HEK293 (cell line): ENCODE measurements around the gene POGZ.

Source experiments
- CTCF ChIA-PET: fragments of 350-600 bp; formaldehyde crosslinking; extraction: SDS; loops from one replicate; lab custom pipeline; 2021; ENCODE audit warnings: antibody characterized with exemption; lab: Yijun Ruan, JAX
- POLR2A ChIA-PET: fragments of 300-600 bp; formaldehyde crosslinking; extraction: SDS; loops from one replicate; lab custom pipeline; 2020; ENCODE audit warnings: antibody characterized with exemption, inconsistent platforms; lab: Yijun Ruan, JAX
- H3K27ac ChIP-seq: fragments of 200-500 bp; sonication (Bioruptor generic); 2 replicates; pipeline ENCODE4 v1.5.1; 2014; ENCODE audit warnings: low read depth, low read length, control low read depth, inconsistent platforms; ENCODE audit errors: extremely low read depth
- H3K36me3 ChIP-seq, 2 experiments: fragments of 200-500 bp in 1 of 2; sonication (Bioruptor generic) in 1 of 2; 1 replicate in 1 of 2; 2 replicates in 1 of 2; pipeline ENCODE4 v1.5.1; 2014 to 2017; ENCODE audit warnings: inconsistent platforms in 2 of 2, low read length in 2 of 2; ENCODE audit not compliant: control insufficient read depth in 2 of 2, insufficient read depth in 1 of 2
- H3K4me1 ChIP-seq: fragments of 200-500 bp; sonication (Bioruptor generic); 2 replicates; pipeline ENCODE4 v1.5.1; 2014; ENCODE audit warnings: mild to moderate bottlenecking, low read length, inconsistent platforms; ENCODE audit not compliant: control insufficient read depth, insufficient read depth
- H3K4me3 ChIP-seq: 2 replicates; pipeline ENCODE4 v1.5.1; 2011; ENCODE audit warnings: low read depth, mild to moderate bottlenecking, control low read depth, low read length, moderate library complexity
- H3K9me3 ChIP-seq: fragments of 200-500 bp; sonication (Bioruptor generic); 2 replicates; pipeline ENCODE4 v1.5.1; 2014; ENCODE audit warnings: low read depth, low read length, inconsistent platforms; ENCODE audit not compliant: control insufficient read depth, insufficient read depth
- BCL11A ChIP-seq: fragments of 450-650 bp; formaldehyde crosslinking; IDR thresholded peaks from 2 replicates; pipeline ENCODE4 v1.5.1; 2016; ENCODE audit warnings: low read depth, missing biosample characterization, missing genetic modification characterization
- GLIS1 ChIP-seq: fragments of 450-650 bp; formaldehyde crosslinking; IDR thresholded peaks from 2 replicates; pipeline ENCODE4 v1.5.1; 2016; ENCODE audit warnings: missing biosample characterization, missing genetic modification characterization
- GLIS2 ChIP-seq: fragments of 450-650 bp; formaldehyde crosslinking; IDR thresholded peaks from 2 replicates; pipeline ENCODE4 v1.5.1; 2016; ENCODE audit warnings: missing biosample characterization, missing genetic modification characterization
- IKZF3 ChIP-seq: fragments of 450-650 bp; IDR thresholded peaks from 2 replicates; pipeline ENCODE4 v1.5.0; 2018; ENCODE audit warnings: missing biosample characterization, mild to moderate bottlenecking, missing genetic modification characterization, moderate library complexity
- KLF16 ChIP-seq: fragments of 450-650 bp; formaldehyde crosslinking; IDR thresholded peaks from 2 replicates; pipeline ENCODE4 v1.5.1; 2017; ENCODE audit warnings: missing biosample characterization, missing genetic modification characterization
- KLF8 ChIP-seq: fragments of 450-650 bp; formaldehyde crosslinking; IDR thresholded peaks from 2 replicates; pipeline ENCODE4 v1.5.1; 2016; ENCODE audit warnings: missing biosample characterization, missing genetic modification characterization
- SCRT1 ChIP-seq: fragments of 450-650 bp; formaldehyde crosslinking; IDR thresholded peaks from 2 replicates; pipeline ENCODE4 v1.5.1; 2016; ENCODE audit warnings: missing biosample characterization, missing genetic modification characterization, borderline replicate concordance
- SP2 ChIP-seq: fragments of 450-650 bp; formaldehyde crosslinking; IDR thresholded peaks from 2 replicates; pipeline ENCODE4 v1.5.1; 2016; ENCODE audit warnings: missing biosample characterization, missing genetic modification characterization
- TCF7L2 ChIP-seq: IDR thresholded peaks from 2 replicates; pipeline ENCODE4 v1.6.1; 2011; ENCODE audit warnings: low read depth, mild to moderate bottlenecking, inconsistent platforms, low read length, moderate library complexity, borderline replicate concordance
- ZBTB11 ChIP-seq: fragments of 450-650 bp; formaldehyde crosslinking; conservative IDR thresholded peaks from 2 replicates; pipeline ENCODE4 v1.5.1; 2016; ENCODE audit warnings: low read depth, missing biosample characterization, missing genetic modification characterization
- ZBTB21 ChIP-seq: fragments of 450-650 bp; formaldehyde crosslinking; IDR thresholded peaks from 2 replicates; pipeline ENCODE4 v1.5.1; 2017; ENCODE audit warnings: missing biosample characterization, missing genetic modification characterization
- ZFP69B ChIP-seq: fragments of 450-650 bp; formaldehyde crosslinking; IDR thresholded peaks from 2 replicates; pipeline ENCODE4 v1.5.1; 2016; ENCODE audit warnings: missing biosample characterization, missing genetic modification characterization
- ZNF10 ChIP-seq: fragments of 450-650 bp; formaldehyde crosslinking; IDR thresholded peaks from 2 replicates; pipeline ENCODE4 v1.5.1; 2017; ENCODE audit warnings: missing biosample characterization, missing genetic modification characterization
- ZNF140 ChIP-seq: fragments of 450-650 bp; formaldehyde crosslinking; IDR thresholded peaks from 2 replicates; pipeline ENCODE4 v1.5.1; 2016; ENCODE audit warnings: missing biosample characterization, missing genetic modification characterization
- ZNF155 ChIP-seq: fragments of 450-650 bp; formaldehyde crosslinking; IDR thresholded peaks from 2 replicates; pipeline ENCODE4 v1.5.1; 2016; ENCODE audit warnings: missing biosample characterization, missing genetic modification characterization
- ZNF19 ChIP-seq: fragments of 450-650 bp; formaldehyde crosslinking; IDR thresholded peaks from 2 replicates; pipeline ENCODE4; 2016; ENCODE audit warnings: missing biosample characterization, missing genetic modification characterization, low read depth
- ZNF311 ChIP-seq: fragments of 450-650 bp; formaldehyde crosslinking; IDR thresholded peaks from 2 replicates; pipeline ENCODE4 v1.5.1; 2017; ENCODE audit warnings: missing biosample characterization, missing genetic modification characterization, borderline replicate concordance
- ZNF324 ChIP-seq: fragments of 450-650 bp; formaldehyde crosslinking; IDR thresholded peaks from 2 replicates; pipeline ENCODE4 v1.5.1; 2016; ENCODE audit warnings: missing biosample characterization, missing genetic modification characterization
- ZNF354C ChIP-seq: fragments of 450-650 bp; formaldehyde crosslinking; IDR thresholded peaks from 2 replicates; pipeline ENCODE4 v1.5.1; 2016; ENCODE audit warnings: missing biosample characterization, missing genetic modification characterization, low read depth, borderline replicate concordance
- ZNF561 ChIP-seq: fragments of 450-650 bp; IDR thresholded peaks from 2 replicates; pipeline ENCODE4 v1.5.1; 2018; ENCODE audit warnings: missing biosample characterization, missing genetic modification characterization, borderline replicate concordance
- ZNF600 ChIP-seq: fragments of 450-650 bp; formaldehyde crosslinking; IDR thresholded peaks from 2 replicates; pipeline ENCODE4 v1.5.1; 2016; ENCODE audit warnings: missing biosample characterization, missing genetic modification characterization
- ZNF624 ChIP-seq: fragments of 450-650 bp; formaldehyde crosslinking; IDR thresholded peaks from 2 replicates; pipeline ENCODE4 v1.5.1; 2017; ENCODE audit warnings: missing biosample characterization, missing genetic modification characterization
- ZNF660 ChIP-seq: fragments of 450-650 bp; IDR thresholded peaks from 2 replicates; pipeline ENCODE4 v1.5.1; 2018; ENCODE audit warnings: missing biosample characterization, mild to moderate bottlenecking, missing genetic modification characterization
- ZNF791 ChIP-seq: fragments of 450-650 bp; formaldehyde crosslinking; IDR thresholded peaks from 2 replicates; pipeline ENCODE4 v1.5.1; 2016; ENCODE audit warnings: missing biosample characterization, missing genetic modification characterization
- ZNF843 ChIP-seq: fragments of 450-650 bp; formaldehyde crosslinking; IDR thresholded peaks from 2 replicates; pipeline ENCODE4 v1.5.1; 2016; ENCODE audit warnings: missing biosample characterization, missing genetic modification characterization
- ZSCAN30 ChIP-seq: fragments of 450-650 bp; IDR thresholded peaks from 2 replicates; pipeline ENCODE4 v1.5.1; 2018; ENCODE audit warnings: missing biosample characterization, mild to moderate bottlenecking, missing genetic modification characterization, moderate library complexity
- TF ChIP-seq, protein P1 (sequence below): fragments of 450-650 bp; formaldehyde crosslinking; optimal IDR thresholded peaks from 2 replicates; pipeline ENCODE3; 2016; ENCODE audit warnings: missing biosample characterization, mild to moderate bottlenecking, missing genetic modification characterization
- TF ChIP-seq, protein P2 (sequence below): fragments of 450-650 bp; formaldehyde crosslinking; IDR thresholded peaks from 2 replicates; pipeline ENCODE4; 2016; ENCODE audit warnings: missing biosample characterization, missing genetic modification characterization
- TF ChIP-seq, protein P3 (sequence below): fragments of 450-650 bp; formaldehyde crosslinking; IDR thresholded peaks from 2 replicates; pipeline ENCODE4 v1.5.1; 2016; ENCODE audit warnings: missing biosample characterization, missing genetic modification characterization

The POGZ gene

DNA sequence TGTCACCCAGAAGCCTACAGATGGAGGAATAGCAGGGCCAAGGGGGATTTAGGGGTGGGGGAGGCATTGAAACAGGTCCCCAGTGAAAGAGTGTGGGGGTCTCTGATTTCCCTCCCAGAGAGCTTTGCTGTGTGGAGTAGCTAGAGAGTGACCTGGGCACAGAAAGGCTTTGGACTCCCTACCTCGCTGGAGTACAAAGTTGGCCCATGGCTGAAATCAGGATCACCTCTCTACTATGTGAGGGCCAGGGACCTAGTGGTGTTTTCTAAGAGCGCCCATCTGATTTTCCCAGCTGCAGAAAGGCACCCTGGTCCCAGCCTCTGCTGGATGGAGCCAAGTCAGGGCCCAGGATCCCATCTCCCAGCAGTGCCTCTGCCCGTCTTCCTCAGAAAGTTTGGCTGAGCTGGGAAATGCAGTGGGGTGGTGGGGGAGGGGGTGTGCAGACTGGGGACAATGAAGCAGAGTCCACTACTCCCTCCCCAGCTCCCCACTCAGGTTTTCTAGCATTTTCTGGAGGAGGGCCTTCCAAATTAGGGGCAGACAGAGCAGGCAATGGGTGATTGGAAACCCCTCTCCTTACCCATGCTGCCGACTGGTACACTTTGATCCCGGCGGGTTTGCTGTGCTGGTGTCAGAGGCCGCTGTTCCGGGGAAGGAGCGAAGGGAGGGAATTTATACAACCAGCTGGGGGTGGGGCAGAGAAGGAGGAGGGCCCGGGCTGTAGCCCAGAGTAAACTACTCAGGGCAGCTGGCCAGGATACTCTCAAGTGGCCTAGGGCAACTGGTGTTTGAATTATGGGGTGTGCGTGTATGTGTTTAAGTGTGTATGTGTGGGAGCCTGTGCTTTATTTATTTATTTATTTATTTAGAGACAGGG, 87.0 kb downstream of the POGZ start, which contains the start of gene SELENBP1:
Gene SELENBP1, minus strand, starts transcription at position 648 of the 877 bp plus-strand sequence. Its CDS starts 64 bp downstream, at position 584.
- ChIA-PET CTCF (interaction anchor here (0.7 to 1.3 kb wide), 7 partner anchors 10 to 929 kb away, joined by 3 to 6 read pairs (median 3); no protein-coding TSS in a partner anchor), POLR2A (interaction anchor here (0.6 to 1.7 kb wide), 7 partner anchors 16 to 386 kb away, joined by 3 to 13 read pairs (median 3); partner anchors contain the start of genes PI4KB and PSMB4)
- H3K4me3 ChIP-seq, result no peak within 1 kb of the TSS
- H3K36me3 ChIP-seq, result peaks cover 0 to 24% of the 10 kb centered on the region in 2 experiments; a peak in 2 of 3 replicates
- peaks cover 12% of the 10 kb centered on the region for H3K4me1 ChIP-seq
- no peaks in the 10 kb centered on the region for H3K9me3 ChIP-seq
- H3K27ac ChIP-seq, result peak within 1 kb of the TSS; percentile 64
- TF ChIP-seq ZNF600 (tag by site-specific recombination) (peak; percentile 94), ZNF140 (tag by site-specific recombination) (0 out of 2 replicates have a peak, but pooled peaks have one; percentile 24), TCF7L2 (peak; percentile 28; the same call in 1 of the 2 replicates), ZNF791 (tag by site-specific recombination) (no peak), BCL11A (peak; percentile 78; the same call in 1 of the 2 replicates), ZSCAN30 (tag by site-specific recombination) (peak; percentile 88), KLF16 (tag by site-specific recombination) (peak; percentile 44), ZNF10 (tag by site-specific recombination) (peak; percentile 80), SP2 (tag by site-specific recombination) (peak; percentile 58), KLF8 (0 out of 2 replicates have a peak, but pooled peaks have one; percentile 51), ZNF843 (tag by site-specific recombination) (peak; percentile 82; the same call in 1 of the 2 replicates), ZNF311 (tag by site-specific recombination) (no peak), ZBTB11 (tag by site-specific recombination) (peak; percentile 31; the same call in 1 of the 2 replicates), ZNF354C (tag by site-specific recombination) (no peak), SCRT1 (tag by site-specific recombination) (peak; percentile 78), ZNF19 (no peak), ZNF624 (tag by site-specific recombination) (no peak), ZNF155 (tag by site-specific recombination) (no peak), GLIS2 (tag by site-specific recombination) (peak; percentile 58), ZFP69B (tag by site-specific recombination) (peak; percentile 67; the same call in 1 of the 2 replicates), GLIS1 (tag by site-specific recombination) (peak; percentile 58; the same call in 1 of the 2 replicates), ZNF324 (tag by site-specific recombination) (peak; percentile 34; the same call in 1 of the 2 replicates), IKZF3 (tag by site-specific recombination) (0 out of 2 replicates have a peak, but pooled peaks have one; percentile 63), ZNF561 (tag by site-specific recombination) (peak; percentile 89), ZBTB21 (no peak), ZNF660 (tag by site-specific recombination) (peak; percentile 72; the same call in 1 of the 2 replicates)
- TF ChIP-seq, protein P1, sequence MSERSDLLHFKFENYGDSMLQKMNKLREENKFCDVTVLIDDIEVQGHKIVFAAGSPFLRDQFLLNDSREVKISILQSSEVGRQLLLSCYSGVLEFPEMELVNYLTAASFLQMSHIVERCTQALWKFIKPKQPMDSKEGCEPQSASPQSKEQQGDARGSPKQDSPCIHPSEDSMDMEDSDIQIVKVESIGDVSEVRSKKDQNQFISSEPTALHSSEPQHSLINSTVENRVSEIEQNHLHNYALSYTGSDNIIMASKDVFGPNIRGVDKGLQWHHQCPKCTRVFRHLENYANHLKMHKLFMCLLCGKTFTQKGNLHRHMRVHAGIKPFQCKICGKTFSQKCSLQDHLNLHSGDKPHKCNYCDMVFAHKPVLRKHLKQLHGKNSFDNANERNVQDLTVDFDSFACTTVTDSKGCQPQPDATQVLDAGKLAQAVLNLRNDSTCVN (tag by site-specific recombination), result no peak
- TF ChIP-seq, protein P2, sequence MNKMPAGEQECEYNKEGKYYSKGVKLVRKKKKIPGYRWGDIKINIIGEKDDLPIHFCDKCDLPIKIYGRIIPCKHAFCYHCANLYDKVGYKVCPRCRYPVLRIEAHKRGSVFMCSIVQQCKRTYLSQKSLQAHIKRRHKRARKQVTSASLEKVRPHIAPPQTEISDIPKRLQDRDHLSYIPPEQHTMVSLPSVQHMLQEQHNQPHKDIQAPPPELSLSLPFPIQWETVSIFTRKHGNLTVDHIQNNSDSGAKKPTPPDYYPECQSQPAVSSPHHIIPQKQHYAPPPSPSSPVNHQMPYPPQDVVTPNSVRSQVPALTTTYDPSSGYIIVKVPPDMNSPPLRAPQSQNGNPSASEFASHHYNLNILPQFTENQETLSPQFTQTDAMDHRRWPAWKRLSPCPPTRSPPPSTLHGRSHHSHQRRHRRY (tag by site-specific recombination), result no peak
- TF ChIP-seq, protein P3, sequence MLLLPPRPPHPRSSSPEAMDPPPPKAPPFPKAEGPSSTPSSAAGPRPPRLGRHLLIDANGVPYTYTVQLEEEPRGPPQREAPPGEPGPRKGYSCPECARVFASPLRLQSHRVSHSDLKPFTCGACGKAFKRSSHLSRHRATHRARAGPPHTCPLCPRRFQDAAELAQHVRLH (tag by site-specific recombination), result 0 out of 2 replicates have a peak, but pooled peaks have one; percentile 60
